Effector CD8-positive, alpha-beta T cell (primary cell): ENCODE results near the gene CHM.
"Not testable (repeated sequence)": the region's sequence is repeated elsewhere in the genome, so short reads cannot be mapped to it uniquely, and the experiment has no call there.

Experiments used
- DNase-seq: peaks from one replicate; lab custom pipeline; 2025; lab: John Stamatoyannopoulos, UW
- total RNA-seq, 4 experiments: gene quantifications; one replicate each; lab custom pipeline; 2026; lab: John Stamatoyannopoulos, UW

The CHM gene, protein sequence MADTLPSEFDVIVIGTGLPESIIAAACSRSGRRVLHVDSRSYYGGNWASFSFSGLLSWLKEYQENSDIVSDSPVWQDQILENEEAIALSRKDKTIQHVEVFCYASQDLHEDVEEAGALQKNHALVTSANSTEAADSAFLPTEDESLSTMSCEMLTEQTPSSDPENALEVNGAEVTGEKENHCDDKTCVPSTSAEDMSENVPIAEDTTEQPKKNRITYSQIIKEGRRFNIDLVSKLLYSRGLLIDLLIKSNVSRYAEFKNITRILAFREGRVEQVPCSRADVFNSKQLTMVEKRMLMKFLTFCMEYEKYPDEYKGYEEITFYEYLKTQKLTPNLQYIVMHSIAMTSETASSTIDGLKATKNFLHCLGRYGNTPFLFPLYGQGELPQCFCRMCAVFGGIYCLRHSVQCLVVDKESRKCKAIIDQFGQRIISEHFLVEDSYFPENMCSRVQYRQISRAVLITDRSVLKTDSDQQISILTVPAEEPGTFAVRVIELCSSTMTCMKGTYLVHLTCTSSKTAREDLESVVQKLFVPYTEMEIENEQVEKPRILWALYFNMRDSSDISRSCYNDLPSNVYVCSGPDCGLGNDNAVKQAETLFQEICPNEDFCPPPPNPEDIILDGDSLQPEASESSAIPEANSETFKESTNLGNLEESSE
- 31.0 to 38.9 (median 32.8) reads per million in 4 experiments for total RNA-seq

GRCh38 chrX:86047174-86047935 is at the start of gene CHM:
TSS of gene CHM (minus strand) at chrX:86047558. CDS start at chrX:86047532, 26 bp downstream.
- no peak for DNase-seq

- no peak for DNase-seq
Measured at GRCh38 chrX:86078650-86079049, 31.3 kb upstream of the CHM start.

DNA sequence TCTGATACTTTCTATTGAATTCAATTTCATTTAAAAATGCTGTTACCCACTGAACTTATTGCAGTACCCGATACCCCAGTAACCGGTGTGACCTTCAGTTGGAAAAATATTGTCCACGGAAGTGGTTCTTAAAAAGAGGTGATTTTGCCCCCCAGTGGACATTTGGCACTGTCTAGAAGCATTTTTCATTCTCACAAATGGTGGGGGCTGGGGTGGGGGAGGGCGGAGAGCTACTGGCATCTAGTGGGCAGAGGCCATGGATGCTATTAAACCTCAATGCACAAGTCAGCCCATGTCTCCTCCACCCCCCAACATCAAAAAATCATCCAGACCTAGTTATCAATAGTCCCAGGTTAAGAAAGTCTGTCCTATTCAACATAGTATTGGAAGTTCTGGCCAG is 19.6 kb upstream of the CHM start:
- no peak for DNase-seq

DNA sequence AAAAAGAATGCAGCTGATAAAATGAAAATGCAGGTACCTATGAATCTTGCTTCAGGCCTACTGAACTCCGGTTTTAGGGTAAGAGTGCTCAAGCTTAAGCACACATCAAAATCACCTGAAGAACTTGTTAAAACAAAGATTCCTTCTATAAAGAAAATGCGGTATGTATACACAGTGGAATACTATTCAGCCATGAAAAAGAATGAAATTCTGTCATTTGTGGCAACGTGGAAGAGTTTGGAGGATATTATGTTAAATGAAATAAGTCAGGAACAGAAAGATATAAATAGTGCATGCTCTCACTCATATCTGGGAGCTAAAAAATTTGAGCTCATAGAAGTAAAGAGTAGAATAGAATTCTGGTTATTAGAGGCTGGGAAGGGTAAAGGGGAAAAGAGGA is 14.0 kb upstream of the CHM start:
- DNase-seq: no peak

- no peak for DNase-seq
Measured at GRCh38 chrX:86051741-86052140, 4.4 kb upstream of the CHM start.

DNA sequence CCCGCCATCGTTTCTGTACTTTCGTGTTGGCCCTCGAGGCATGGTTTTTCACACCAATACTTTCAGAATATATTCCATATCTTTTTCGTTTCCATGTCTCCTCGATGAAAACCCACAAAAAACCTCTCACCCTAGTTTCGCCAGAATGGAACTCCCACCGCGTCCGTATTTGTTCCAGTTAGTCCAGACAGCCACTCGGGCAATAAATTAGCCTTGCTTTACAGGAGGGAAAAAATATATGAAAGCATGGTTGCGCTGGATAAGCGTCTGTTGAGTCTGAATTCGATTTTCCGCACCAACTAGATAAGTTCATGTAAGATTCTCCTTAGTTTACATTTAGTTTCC is 550 bp upstream of the CHM start:
- DNase-seq: no peak

GRCh38 chrX:86044216-86044615 is 3.1 kb downstream of the CHM start:
- DNase-seq: no peak

GRCh38 chrX:86039625-86040568 is 7.5 kb downstream of the CHM start:
- DNase-seq: no peak

DNA sequence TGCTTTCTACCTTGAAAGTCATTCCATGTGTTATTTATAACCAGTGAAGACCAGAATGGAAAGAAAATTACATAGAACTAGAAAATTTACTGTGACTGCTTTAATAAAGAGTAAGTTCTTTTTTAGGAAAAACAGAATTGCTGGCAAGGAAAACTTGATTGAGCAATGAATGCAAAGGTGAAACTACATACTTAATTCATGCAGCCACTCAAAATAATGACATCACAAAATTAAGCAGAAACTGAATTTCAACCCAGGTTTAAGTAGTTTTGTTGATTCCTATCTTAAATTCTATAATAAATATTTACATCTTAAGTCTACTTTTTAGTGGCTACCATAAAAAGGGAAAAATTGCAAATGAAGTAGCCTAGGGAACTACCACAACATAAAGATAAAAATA is 14.0 kb downstream of the CHM start:
- DNase-seq: no peak

- no peak for DNase-seq
Measured at GRCh38 chrX:86028681-86029080, 18.7 kb downstream of the CHM start.

- no peak for DNase-seq
Measured at GRCh38 chrX:86023811-86024210, 23.5 kb downstream of the CHM start.

DNA sequence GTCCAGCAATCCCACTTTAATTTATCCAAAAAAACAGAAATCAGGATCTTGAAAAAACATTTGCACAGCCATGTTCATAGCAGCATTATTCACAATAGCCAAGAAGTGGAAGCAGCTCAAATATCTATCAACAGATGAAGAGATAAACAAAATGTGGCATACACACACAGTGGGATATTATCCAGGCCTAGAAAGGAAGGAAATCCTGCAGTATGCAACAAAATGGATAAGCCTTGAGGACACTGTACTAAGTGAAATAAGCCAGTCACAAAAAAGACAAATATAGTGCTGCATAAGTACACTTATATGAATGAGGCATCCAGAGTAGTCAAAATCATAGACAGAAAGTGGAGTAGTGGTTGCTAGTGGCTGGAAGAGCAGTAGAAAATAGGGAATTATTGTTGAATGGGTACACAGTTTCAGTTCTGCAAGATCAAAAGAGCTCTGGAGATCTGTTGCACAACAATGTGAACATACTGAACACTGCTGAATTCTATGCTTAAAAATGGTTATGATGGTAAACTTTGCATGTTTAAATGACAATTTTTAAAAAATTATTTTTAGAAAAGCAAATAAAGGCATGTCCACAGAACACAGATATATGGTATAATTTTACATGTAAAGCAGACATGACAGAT is 25.6 kb downstream of the CHM start:
- no peak for DNase-seq

- DNase-seq: no peak
Measured at GRCh38 chrX:86016139-86016538, 31.2 kb downstream of the CHM start.

DNA sequence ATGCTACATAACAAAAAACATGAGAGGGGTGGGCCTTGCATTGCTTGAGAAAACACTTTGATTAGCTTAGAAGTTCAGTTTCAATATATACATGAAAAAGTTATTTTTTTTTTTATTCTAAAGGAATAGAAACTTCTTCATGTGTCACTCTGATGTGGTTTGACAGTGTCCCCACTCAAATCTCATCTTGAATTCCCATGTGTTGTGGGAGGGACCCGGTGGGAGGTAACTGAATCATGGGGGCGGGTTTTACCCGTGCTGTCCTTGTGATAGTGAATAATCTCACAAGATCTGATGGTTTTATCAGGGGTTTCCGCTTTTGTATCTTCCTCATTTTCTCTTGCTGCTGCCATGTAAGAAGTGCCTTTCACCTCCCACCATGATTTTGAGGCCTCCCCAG is 32.4 kb downstream of the CHM start:
- not testable (repeated sequence) for DNase-seq

DNA sequence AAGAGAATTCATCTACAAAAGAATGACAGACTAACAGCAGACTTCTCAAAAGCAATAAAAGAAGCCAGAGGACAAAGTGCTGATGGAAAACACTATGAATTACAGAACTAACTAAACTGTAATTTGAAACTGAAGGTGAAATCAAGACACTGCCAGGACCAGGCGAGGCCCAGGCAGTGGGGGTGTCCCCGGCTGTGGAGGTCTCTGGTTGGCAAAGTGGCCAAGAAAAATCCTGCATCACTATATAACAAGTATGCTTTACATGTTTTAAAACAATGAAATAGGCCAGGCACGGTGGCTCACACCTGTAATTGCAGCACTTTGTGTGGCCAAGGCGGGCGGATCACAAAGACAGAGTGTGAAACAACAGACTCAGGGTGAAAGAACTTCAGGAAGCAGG is 32.9 kb downstream of the CHM start:
- DNase-seq: no peak

GRCh38 chrX:86013792-86014191 is 33.6 kb downstream of the CHM start:
- no peak for DNase-seq

DNA sequence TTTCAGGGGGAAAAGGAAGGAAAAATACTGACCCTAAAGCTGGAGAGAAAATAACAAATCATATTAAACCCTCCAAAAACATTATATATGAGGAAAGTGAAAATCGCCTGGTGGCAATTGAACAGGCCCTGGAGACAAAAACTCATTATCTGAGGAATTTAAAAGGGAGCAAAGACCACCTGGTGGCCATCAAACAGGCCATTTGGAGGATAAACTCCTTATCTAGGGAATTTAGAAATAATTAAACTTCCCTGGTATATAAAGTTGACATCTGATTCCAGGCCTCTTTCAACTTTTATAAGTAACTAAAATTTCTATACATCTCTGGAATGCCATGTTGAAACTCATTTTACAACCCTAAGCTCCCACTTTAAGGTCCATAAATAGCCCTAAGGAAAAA is 35.2 kb downstream of the CHM start:
- DNase-seq: no peak

- DNase-seq: not testable (repeated sequence)
Measured at GRCh38 chrX:86009803-86010202, 37.6 kb downstream of the CHM start.

- DNase-seq: not testable (repeated sequence)
Measured at GRCh38 chrX:86007891-86008290, 39.5 kb downstream of the CHM start.

DNA sequence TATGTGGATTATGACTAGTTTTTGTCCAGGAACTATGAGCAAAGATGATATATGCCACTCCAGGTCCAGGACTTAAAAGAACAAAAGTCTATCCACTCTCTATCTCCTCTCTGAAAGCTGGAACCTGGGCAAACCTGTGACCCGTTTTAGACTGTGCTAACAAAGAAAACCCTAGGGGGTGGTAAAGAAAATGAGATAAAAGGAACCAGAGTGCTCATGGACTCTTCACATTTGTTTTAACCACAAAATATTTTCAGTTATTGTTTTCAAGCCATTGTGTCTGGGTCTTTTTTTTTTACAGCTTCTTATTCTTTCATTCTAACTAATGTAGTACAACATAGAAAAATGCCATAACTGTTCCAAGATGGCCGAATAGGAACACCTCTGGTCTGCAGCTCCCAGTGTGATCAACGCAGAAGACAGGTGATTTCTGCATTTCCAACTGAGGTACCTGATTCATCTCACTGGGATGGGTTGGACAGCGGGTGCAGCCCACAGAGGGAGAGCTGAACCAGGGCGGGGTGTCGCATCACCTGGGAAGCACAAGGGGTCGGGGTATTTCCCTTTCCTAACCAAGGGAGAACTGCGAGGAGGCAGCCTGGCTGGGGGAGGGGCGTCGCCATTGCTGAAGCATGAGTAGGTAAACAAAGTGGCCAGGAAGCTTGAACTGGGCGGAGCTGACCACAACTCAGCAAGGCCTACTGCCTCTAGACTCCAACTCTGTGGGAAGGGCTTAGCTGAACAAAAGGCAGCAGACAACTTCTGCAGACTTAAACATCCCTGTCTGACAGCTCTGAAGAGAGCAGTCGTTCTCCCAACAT is 45.1 kb downstream of the CHM start:
- DNase-seq: no peak
